DOHH2 (cell line): ENCODE measurements around the gene LKAAEAR1.

Experiments
- EZH2phosphoT487 ChIP-seq: fragments of 200-600 bp; sonication (generic); IDR thresholded peaks from 2 replicates; pipeline ENCODE4 v1.6.1; 2017; ENCODE audit warnings: borderline replicate concordance, mild to moderate bottlenecking, antibody characterized with exemption, low read length, moderate library complexity, mixed read lengths
- TF ChIP-seq, protein P1 (sequence below): fragments of 200-600 bp; sonication (generic); IDR thresholded peaks from one replicate; pipeline ENCODE4 v1.5.1; 2014; ENCODE audit warnings: antibody characterized with exemption, mild to moderate bottlenecking, low read depth, low read length; ENCODE audit not compliant: poor library complexity, severe bottlenecking

DNA sequence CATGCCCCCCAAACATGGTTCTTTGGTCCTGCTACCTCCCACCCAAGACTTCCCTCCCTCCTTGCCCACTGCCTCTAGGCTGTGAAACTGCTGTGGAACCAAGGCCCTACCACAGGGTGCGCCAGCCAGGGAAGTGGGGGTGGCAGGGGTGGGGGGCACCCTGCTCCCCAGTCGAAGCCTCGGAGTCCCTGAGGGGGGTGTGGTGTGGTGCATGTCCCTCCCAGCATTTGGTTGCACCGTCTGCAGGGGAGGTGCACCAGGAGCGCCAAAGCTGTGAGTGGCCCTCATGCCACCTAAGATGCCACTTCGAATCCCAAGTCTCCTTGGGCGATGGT lies 6.7 kb downstream of the LKAAEAR1 start:
- TF ChIP-seq, protein P1, sequence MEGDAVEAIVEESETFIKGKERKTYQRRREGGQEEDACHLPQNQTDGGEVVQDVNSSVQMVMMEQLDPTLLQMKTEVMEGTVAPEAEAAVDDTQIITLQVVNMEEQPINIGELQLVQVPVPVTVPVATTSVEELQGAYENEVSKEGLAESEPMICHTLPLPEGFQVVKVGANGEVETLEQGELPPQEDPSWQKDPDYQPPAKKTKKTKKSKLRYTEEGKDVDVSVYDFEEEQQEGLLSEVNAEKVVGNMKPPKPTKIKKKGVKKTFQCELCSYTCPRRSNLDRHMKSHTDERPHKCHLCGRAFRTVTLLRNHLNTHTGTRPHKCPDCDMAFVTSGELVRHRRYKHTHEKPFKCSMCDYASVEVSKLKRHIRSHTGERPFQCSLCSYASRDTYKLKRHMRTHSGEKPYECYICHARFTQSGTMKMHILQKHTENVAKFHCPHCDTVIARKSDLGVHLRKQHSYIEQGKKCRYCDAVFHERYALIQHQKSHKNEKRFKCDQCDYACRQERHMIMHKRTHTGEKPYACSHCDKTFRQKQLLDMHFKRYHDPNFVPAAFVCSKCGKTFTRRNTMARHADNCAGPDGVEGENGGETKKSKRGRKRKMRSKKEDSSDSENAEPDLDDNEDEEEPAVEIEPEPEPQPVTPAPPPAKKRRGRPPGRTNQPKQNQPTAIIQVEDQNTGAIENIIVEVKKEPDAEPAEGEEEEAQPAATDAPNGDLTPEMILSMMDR: peak; percentile 13
- TF ChIP-seq EZH2phosphoT487: no peak
